Muscle layer of duodenum (tissue), 2 donors: Measurements from ENCODE around the gene HDAC4.
"Not testable (repeated sequence)": the region's sequence is repeated elsewhere in the genome, so short reads cannot be mapped to it uniquely, and the experiment has no call there.

ENCODE experiments used
- H3K27ac ChIP-seq: one replicate; pipeline ENCODE4 v1.7.0; 2013; ENCODE audit warnings: mild to moderate bottlenecking, low read length
- H3K27me3 ChIP-seq: one replicate; pipeline ENCODE4 v1.7.0; 2013; ENCODE audit warnings: low read depth, mild to moderate bottlenecking, control low read depth, low read length
- H3K36me3 ChIP-seq, 2 donors: one replicate each; pipeline ENCODE4 v1.7.0; 2013; ENCODE audit warnings: low read length in 2 of 2, control low read depth in 1 of 2, mild to moderate bottlenecking in 1 of 2; ENCODE audit not compliant: insufficient read depth in 2 of 2, control insufficient read depth in 1 of 2
- H3K4me1 ChIP-seq, 2 donors: one replicate each; pipeline ENCODE4 v1.7.0; 2013; ENCODE audit warnings: low read length in 2 of 2, mild to moderate bottlenecking in 2 of 2, control low read depth in 1 of 2, moderate library complexity in 1 of 2; ENCODE audit not compliant: insufficient read depth in 2 of 2, control insufficient read depth in 1 of 2
- H3K4me3 ChIP-seq, 2 donors: one replicate each; pipeline ENCODE4 v1.7.0; 2013; ENCODE audit warnings: low read length in 2 of 2, low read depth in 1 of 2, mild to moderate bottlenecking in 1 of 2
- H3K9me3 ChIP-seq, 2 donors: one replicate each; pipeline ENCODE4 v1.7.0; 2013; ENCODE audit warnings: low read length in 2 of 2, control low read depth in 1 of 2, mild to moderate bottlenecking in 1 of 2; ENCODE audit not compliant: control insufficient read depth in 1 of 2
- donor health status: healthy.

HDAC4 gene

GRCh38 chr2:239181903-239182581 is 218.8 kb downstream of the HDAC4 start:
- H3K4me1 ChIP-seq: no peaks in the 10 kb centered on the region
- H3K9me3 ChIP-seq: no peaks in the 10 kb centered on the region
- no peaks in the 10 kb centered on the region for H3K27me3 ChIP-seq
- no peak overlapping the region for H3K4me3 ChIP-seq
- H3K36me3 ChIP-seq: peaks cover 23 to 65% of the 10 kb centered on the region in 2 donors
- no peak overlapping the region for H3K27ac ChIP-seq

- H3K4me1 ChIP-seq: no peaks in the 10 kb centered on the region
- no peaks in the 10 kb centered on the region for H3K27me3 ChIP-seq
- peaks cover 19 to 65% of the 10 kb centered on the region in 2 donors for H3K36me3 ChIP-seq
- no peak overlapping the region for H3K27ac ChIP-seq
- no peaks in the 10 kb centered on the region for H3K9me3 ChIP-seq
- H3K4me3 ChIP-seq: no peak overlapping the region
These were observed 219.5 kb downstream of the HDAC4 start for GRCh38 chr2:239181074-239181902.

GRCh38 chr2:239180526-239181073 is 220.2 kb downstream of the HDAC4 start:
- peaks cover 15 to 66% of the 10 kb centered on the region in 2 donors for H3K36me3 ChIP-seq
- H3K4me1 ChIP-seq: no peaks in the 10 kb centered on the region
- no peaks in the 10 kb centered on the region for H3K27me3 ChIP-seq

GRCh38 chr2:239179851-239180371 is 220.9 kb downstream of the HDAC4 start:
- H3K27me3 ChIP-seq: no peaks in the 10 kb centered on the region
- H3K9me3 ChIP-seq: no peaks in the 10 kb centered on the region
- H3K4me1 ChIP-seq: no peaks in the 10 kb centered on the region
- peaks cover 22 to 68% of the 10 kb centered on the region in 2 donors for H3K36me3 ChIP-seq
- no peak overlapping the region for H3K27ac ChIP-seq
- no peak overlapping the region for H3K4me3 ChIP-seq

More at GRCh38 chr2:239180526-239181073, 220.2 kb downstream of the HDAC4 start:
- H3K4me3 ChIP-seq: no peak overlapping the region
- no peaks in the 10 kb centered on the region for H3K9me3 ChIP-seq
- no peak overlapping the region for H3K27ac ChIP-seq

GRCh38 chr2:239178954-239179353 is 221.9 kb downstream of the HDAC4 start:
- peaks cover 0 to 3% of the 10 kb centered on the region in 2 donors for H3K9me3 ChIP-seq
- H3K27me3 ChIP-seq: no peaks in the 10 kb centered on the region
- H3K36me3 ChIP-seq: peaks cover 31 to 78% of the 10 kb centered on the region in 2 donors
- H3K4me1 ChIP-seq: no peaks in the 10 kb centered on the region
- no peak overlapping the region for H3K27ac ChIP-seq
- no peak overlapping the region for H3K4me3 ChIP-seq

GRCh38 chr2:239178484-239178883 is 222.3 kb downstream of the HDAC4 start:
- peaks cover 32 to 78% of the 10 kb centered on the region in 2 donors for H3K36me3 ChIP-seq
- no peak overlapping the region for H3K27ac ChIP-seq
- no peak overlapping the region for H3K4me3 ChIP-seq
- peaks cover 0 to 3% of the 10 kb centered on the region in 2 donors for H3K9me3 ChIP-seq
- H3K4me1 ChIP-seq: no peaks in the 10 kb centered on the region
- no peaks in the 10 kb centered on the region for H3K27me3 ChIP-seq

- Histone ChIP-seq H3K4me1 (no peaks in the 10 kb centered on the region), H3K4me3 (no peak overlapping the region), H3K36me3 (peaks cover 32 to 79% of the 10 kb centered on the region in 2 donors), H3K27me3 (no peaks in the 10 kb centered on the region), H3K9me3 (peaks cover 0 to 3% of the 10 kb centered on the region in 2 donors), H3K27ac (no peak overlapping the region)
These were observed 222.9 kb downstream of the HDAC4 start for GRCh38 chr2:239177908-239178307.

GRCh38 chr2:239177325-239177724 is 223.5 kb downstream of the HDAC4 start:
- Histone ChIP-seq H3K4me3 (no peak overlapping the region), H3K36me3 (peaks cover 32 to 85% of the 10 kb centered on the region in 2 donors), H3K4me1 (no peaks in the 10 kb centered on the region), H3K9me3 (peaks cover 4 to 7% of the 10 kb centered on the region in 2 donors), H3K27me3 (no peaks in the 10 kb centered on the region), H3K27ac (no peak overlapping the region)

- not testable (repeated sequence) for H3K27ac ChIP-seq, H3K4me3 ChIP-seq, H3K4me1 ChIP-seq, H3K27me3 ChIP-seq
- Histone ChIP-seq H3K9me3 (peaks cover 12 to 13% of the 10 kb centered on the region in 2 donors), H3K36me3 (peaks cover 32 to 86% of the 10 kb centered on the region in 2 donors)
These were observed 224.5 kb downstream of the HDAC4 start for GRCh38 chr2:239176138-239176803.

- Histone ChIP-seq H3K9me3 (peaks cover 14 to 20% of the 10 kb centered on the region in 2 donors), H3K4me3 (no peak overlapping the region), H3K27me3 (no peaks in the 10 kb centered on the region), H3K36me3 (peaks cover 28 to 85% of the 10 kb centered on the region in 2 donors), H3K4me1 (no peaks in the 10 kb centered on the region), H3K27ac (no peak overlapping the region)
These were observed 225.6 kb downstream of the HDAC4 start for GRCh38 chr2:239175181-239175580.

GRCh38 chr2:239173301-239173700 is 227.5 kb downstream of the HDAC4 start:
- H3K27me3 ChIP-seq: no peaks in the 10 kb centered on the region
- peaks cover 14 to 20% of the 10 kb centered on the region in 2 donors for H3K9me3 ChIP-seq
- no peaks in the 10 kb centered on the region for H3K4me1 ChIP-seq
- H3K27ac ChIP-seq: no peak overlapping the region
- H3K36me3 ChIP-seq: peaks cover 37 to 76% of the 10 kb centered on the region in 2 donors
- H3K4me3 ChIP-seq: no peak overlapping the region
